ENCODE measurements around the gene LRRC4B. TPM values are rescaled to one million over a fixed set of nuclear protein-coding genes. Genes with fewer than 3 reads are reported as not detected.

LRRC4B gene
- total RNA-seq, 1 donor from 2014 or later: 78.3 TPM

GRCh38 chr19:50511069-50511822 lies 57.0 kb downstream of the LRRC4B start, which contains the start of gene JOSD2:
JOSD2 (minus strand) TSS chr19:50511191; CDS start chr19:50510431, 760 bp downstream.
- DNase-seq (ENCODE audit: low spot score in 2 of 2) (peak; percentile 97 to 98), FAIRE-seq (peak; percentile 80)

GRCh38 chr19:50510700-50511068 lies 57.6 kb downstream of the LRRC4B start:
- FAIRE-seq (no peak), DNase-seq (ENCODE audit: low spot score in 2 of 2) (peak in 1 of 2 donors; percentile 47)

GRCh38 chr19:50510121-50510670 lies 58.0 kb downstream of the LRRC4B start:
- DNase-seq (ENCODE audit: low spot score in 2 of 2) (peak in 1 of 2 donors; percentile 61), FAIRE-seq (no peak)

GRCh38 chr19:50509366-50509765 lies 58.9 kb downstream of the LRRC4B start:
- FAIRE-seq (no peak), DNase-seq (ENCODE audit: low spot score in 2 of 2) (no peak)

- DNase-seq (ENCODE audit: low spot score in 2 of 2) (no peak), FAIRE-seq (no peak)
Measured at GRCh38 chr19:50508843-50509190, 59.4 kb downstream of the LRRC4B start.

- FAIRE-seq (no peak), DNase-seq (ENCODE audit: low spot score in 2 of 2) (no peak)
Measured at GRCh38 chr19:50507376-50507775, 60.9 kb downstream of the LRRC4B start.

DNA sequence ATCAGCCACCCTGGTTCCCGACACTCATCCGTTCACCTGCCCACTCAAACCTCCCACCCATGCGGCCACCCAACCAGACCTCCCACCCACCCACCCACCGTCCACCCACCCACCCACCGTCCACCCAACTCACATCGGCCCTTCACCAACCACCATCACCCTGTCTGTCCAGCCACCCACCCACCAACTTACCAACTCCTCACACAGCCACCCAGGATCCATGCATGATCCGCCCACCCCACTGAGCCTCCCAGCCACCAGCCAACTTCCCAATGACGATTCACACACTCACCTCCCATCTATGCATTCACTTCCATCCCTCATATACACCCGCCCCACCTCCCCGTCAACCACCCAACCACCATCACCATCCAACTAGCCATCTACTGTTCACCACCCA lies 61.5 kb downstream of the LRRC4B start:
- FAIRE-seq: no peak
- no peak for DNase-seq (ENCODE audit: low spot score in 2 of 2)

- FAIRE-seq: no peak
- DNase-seq (ENCODE audit: low spot score in 2 of 2): no peak
Measured at GRCh38 chr19:50505856-50506611, 62.2 kb downstream of the LRRC4B start.

DNA sequence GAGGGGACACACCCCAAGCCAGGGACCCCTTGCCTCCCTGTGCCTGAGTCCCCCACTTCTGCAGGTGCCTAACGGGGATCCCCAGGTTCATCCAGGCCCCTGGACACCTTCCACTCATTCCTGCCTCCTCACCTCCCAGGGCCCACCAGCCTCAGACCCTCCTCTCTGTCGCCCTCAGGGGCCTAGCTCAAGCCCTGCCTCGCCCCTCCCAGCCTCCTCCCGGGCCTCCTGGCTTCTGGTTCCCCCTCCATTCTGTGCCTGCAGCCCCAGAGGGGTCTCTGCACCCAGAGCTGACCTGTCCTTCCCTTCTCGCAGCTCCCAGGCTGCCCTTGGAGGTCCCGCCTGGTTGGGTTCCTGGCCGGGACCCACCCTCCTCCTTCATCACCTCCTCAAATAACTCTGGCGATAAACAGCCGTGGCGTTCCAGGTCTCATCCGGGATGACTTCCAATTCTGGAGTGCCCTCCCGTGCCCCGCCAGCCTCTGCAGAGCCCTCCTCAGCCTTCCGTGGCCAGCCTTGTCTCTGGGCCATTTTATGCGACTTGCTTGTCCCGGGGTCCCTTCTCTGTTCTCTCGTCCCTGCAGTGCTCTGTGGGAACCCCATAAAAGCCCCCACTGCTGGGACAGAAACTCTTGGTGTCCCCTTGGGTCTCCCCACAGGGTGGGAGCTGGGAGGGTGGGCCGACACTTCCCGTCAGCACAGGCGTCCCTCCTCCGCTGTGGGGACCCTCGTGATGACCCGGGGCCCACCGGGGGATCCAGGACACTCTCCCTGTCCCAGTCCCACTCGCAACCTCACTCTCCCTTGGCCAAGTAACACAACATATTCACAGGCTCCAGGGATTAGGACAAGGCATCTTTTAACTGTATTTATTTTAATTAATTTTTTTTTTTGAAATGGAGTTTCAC lies 66.4 kb downstream of the LRRC4B start:
- FAIRE-seq (no peak), DNase-seq (ENCODE audit: low spot score in 2 of 2) (no peak)

DNA sequence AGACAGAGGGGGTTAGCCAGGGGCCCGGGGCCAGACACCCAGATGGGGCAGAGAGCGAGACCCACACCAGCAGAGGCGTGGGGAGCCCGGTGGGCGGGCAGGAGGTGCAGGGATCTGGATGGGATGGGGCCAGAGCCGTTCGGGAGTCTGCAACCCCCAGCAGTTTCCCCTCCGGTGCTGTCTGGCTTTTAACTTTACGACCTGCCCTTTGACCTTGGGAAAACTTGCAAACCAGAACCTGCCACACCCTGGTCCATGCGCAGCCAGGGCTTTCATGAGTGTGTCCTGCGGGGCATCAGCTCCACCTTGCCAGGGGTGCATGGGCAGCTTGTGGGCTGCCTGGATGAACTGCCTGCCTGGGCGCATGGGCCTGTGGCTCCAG lies 67.1 kb downstream of the LRRC4B start:
- no peak for FAIRE-seq
- DNase-seq (ENCODE audit: low spot score in 2 of 2): no peak

GRCh38 chr19:50500753-50501151 lies 67.5 kb downstream of the LRRC4B start:
- DNase-seq (ENCODE audit: low spot score in 2 of 2) (no peak), FAIRE-seq (no peak)

- FAIRE-seq (no peak), DNase-seq (ENCODE audit: low spot score in 2 of 2) (no peak)
Measured at GRCh38 chr19:50500060-50500752, 68.0 kb downstream of the LRRC4B start.

GRCh38 chr19:50498219-50499056 lies 69.8 kb downstream of the LRRC4B start:
- DNase-seq (ENCODE audit: low spot score in 2 of 2) (no peak), FAIRE-seq (no peak)

DNA sequence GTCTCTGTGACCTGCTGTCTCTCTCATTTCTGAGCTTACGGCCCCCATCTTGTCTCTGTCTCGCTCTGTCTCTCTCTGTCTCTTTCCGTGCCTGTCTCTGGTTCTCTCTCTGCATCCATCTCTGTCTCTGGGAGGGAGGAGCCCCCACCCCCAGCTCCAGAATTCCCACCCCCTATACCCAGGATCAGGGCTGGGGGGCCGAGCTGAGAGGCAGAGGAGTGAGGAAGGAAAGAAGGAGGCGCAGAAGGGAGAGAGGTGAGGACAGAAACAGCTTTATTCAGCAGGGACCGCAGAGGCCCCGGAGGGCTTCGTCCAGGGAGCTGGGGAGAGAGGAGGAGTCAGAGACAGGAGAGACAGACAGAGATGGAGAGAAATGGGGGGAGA lies 71.2 kb downstream of the LRRC4B start:
- no peak for FAIRE-seq
- no peak for DNase-seq (ENCODE audit: low spot score in 2 of 2)

DNA sequence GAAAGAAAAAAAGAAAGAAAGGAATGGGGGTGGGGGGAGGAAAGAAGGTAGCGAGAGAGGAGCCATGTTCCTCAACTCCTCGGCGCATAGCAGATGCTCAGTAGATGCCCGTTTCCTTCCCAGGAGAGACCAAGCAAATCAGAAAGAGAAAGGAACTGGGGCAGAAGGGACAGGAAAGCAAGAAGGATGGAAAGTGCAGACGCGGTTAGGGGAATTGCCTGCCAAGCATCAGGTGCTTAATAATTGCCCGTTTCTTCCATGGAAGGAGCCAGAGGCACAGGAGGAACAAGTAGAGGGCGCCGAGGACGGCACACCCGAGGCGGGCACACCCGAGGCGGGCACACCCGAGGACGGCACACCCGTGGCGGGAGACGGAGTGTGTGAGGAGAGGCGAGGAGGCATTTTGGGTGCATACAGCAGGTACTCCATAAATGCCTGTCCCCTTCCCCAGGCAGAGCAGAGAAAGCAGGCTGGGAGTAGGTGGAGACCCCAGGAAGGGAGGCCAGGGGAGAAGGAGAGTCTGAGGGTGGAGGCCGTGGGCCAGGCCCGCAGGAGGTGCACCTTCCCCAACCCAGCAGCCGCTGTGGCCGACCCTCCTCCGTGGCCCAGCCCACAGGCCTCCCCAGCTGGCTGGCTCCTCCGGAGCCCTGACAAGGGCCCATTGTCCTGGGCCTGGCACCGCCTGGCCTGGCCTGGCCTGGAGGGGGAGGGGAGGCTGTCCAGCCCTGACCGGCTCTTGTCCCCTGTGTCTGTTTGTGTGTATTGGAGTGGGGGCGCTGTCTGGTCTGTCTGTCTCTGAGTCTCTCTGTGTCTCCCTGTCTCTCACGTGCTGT lies 71.8 kb downstream of the LRRC4B start:
- FAIRE-seq (no peak), DNase-seq (ENCODE audit: low spot score in 2 of 2) (peak; percentile 82)

DNA sequence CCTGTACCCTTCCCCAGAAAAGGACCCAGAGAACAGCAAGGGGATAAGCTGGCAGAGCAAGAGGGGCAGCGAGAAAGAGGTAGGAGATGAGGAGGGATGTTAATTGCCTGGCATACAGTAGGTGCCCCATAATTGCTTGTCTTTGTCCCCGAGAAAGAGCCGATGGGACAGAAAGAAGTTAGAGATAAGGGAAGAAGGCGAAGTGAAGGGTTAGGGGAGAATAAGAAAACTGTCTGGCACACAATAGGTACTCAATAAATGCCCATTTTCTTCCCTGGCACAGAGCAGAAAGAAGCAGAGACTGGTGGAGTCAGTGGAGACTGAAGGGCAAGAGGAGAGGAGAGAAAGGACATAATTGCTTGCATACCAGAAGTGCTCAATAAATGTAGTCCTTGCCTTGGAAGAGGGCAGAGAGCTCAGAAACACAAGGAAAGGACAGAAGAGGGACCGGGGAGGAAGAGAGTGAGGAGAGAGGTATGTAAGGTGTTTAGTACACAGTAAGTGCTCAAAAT lies 73.2 kb downstream of the LRRC4B start:
- no peak for FAIRE-seq
- DNase-seq (ENCODE audit: low spot score in 2 of 2): no peak

DNA sequence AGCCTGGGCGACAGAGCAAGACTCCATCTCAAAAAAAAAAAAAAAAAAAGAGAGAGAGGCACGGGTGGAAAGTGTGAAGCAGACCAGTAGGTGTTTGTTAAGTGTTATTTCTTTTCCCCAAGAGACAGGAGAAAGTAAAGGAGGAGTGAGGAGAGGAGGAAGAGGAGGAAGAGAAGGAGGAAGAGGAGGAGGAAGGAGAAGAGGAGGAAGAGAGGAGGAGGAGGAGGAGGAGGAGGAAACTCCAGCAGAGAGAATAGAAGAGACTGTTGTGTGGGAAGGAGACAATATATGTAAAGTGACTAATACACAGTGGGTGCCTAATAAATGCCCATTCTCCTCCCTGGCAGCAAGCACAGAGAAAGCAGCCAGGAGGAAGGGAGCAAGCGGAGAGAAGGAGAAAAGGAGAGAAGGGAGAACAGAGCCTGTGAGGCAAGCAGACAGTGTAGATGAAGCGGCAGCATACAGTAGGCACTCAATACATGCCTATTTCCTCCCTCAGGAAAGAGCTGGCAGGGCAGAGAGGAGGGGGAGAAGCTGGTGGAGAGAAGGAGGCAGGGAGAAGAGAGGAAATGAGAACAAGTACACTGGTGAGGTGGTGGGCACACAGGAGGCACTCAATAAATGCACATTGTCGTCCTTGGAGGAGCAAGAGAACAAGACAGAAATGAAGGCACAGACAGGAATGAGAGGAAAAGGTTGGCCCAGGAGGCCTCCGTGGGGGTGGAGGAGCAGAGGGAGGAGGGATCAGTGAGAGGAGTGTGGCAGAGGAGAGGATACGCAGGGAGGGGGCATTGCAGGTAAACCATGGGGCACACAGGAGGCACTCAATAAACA lies 73.8 kb downstream of the LRRC4B start:
- DNase-seq (ENCODE audit: low spot score in 2 of 2): no peak
- no peak for FAIRE-seq

Data from frontal cortex (tissue), 4 donors.